HG03135 (cell line): ENCODE measurements around the gene TFIP11.
"Not testable (repeated sequence)": the region's sequence is repeated elsewhere in the genome, so short reads cannot be mapped to it uniquely, and the experiment has no call there.

ENCODE experiments used
- ATAC-seq: cut with Tn5 transposase; IDR thresholded peaks from one replicate; pipeline ENCODE4 v1.9.1; 2021; ENCODE audit warnings: mild to moderate bottlenecking, moderate library complexity; ENCODE audit not compliant: unreplicated experiment

TFIP11 gene

GRCh38 chr22:26542831-26543230 is 30.6 kb upstream of the TFIP11 start:
- no peak for ATAC-seq

- ATAC-seq: no peak
Measured at GRCh38 chr22:26541167-26541819, 29.0 kb upstream of the TFIP11 start.

- no peak for ATAC-seq
Measured at GRCh38 chr22:26540119-26540518, 27.8 kb upstream of the TFIP11 start.

GRCh38 chr22:26536762-26537134 is 24.5 kb upstream of the TFIP11 start:
- no peak for ATAC-seq

- no peak for ATAC-seq
Measured at GRCh38 chr22:26536056-26536761, 23.9 kb upstream of the TFIP11 start.

- no peak for ATAC-seq
Measured at GRCh38 chr22:26535603-26535908, 23.3 kb upstream of the TFIP11 start.

GRCh38 chr22:26534874-26535602 is 22.8 kb upstream of the TFIP11 start:
- ATAC-seq: no peak

GRCh38 chr22:26534171-26534855 is 22.0 kb upstream of the TFIP11 start:
- ATAC-seq: no peak

GRCh38 chr22:26529345-26529744 is 17.1 kb upstream of the TFIP11 start:
- ATAC-seq: no peak

- not testable (repeated sequence) for ATAC-seq
Measured at GRCh38 chr22:26528518-26528917, 16.2 kb upstream of the TFIP11 start.

GRCh38 chr22:26527574-26528465 is 15.5 kb upstream of the TFIP11 start:
- ATAC-seq: no peak

GRCh38 chr22:26527167-26527566 is 14.9 kb upstream of the TFIP11 start:
- no peak for ATAC-seq

- no peak for ATAC-seq
Measured at GRCh38 chr22:26525946-26526564, 13.8 kb upstream of the TFIP11 start.

GRCh38 chr22:26524870-26525269 is 12.6 kb upstream of the TFIP11 start:
- no peak for ATAC-seq

GRCh38 chr22:26522592-26522991 is 10.3 kb upstream of the TFIP11 start:
- ATAC-seq: no peak

GRCh38 chr22:26522012-26522411 is 9.7 kb upstream of the TFIP11 start:
- no peak for ATAC-seq

GRCh38 chr22:26517429-26517828 is 5.2 kb upstream of the TFIP11 start:
- ATAC-seq: no peak

- ATAC-seq: no peak
Measured at GRCh38 chr22:26516503-26516902, 4.2 kb upstream of the TFIP11 start.

- no peak for ATAC-seq
Measured at GRCh38 chr22:26515931-26516330, 3.7 kb upstream of the TFIP11 start.
